ENCODE data around the gene GRM1. TPM values are rescaled to one million over a fixed set of nuclear protein-coding genes. Genes with fewer than 3 reads are reported as not detected.

The GRM1 gene
- polyA plus RNA-seq, 2 of the 4 experiments (the other 2 are of a cell fraction), result 0.04 TPM; not detected in 1

GRCh38 chr6:146111881-146112450 is 83.1 kb downstream of the GRM1 start:
- ChIA-PET POLR2A (no interaction called here), CTCF (no interaction called here)
- FAIRE-seq (no peak), DNase-seq (ENCODE audit: low read depth in 1 of 2, low spot score in 1 of 2) (no peak), ATAC-seq (no peak)
- Histone ChIP-seq H3K4me3 (no peak overlapping the region), H3K4me2 (no peak overlapping the region), H3K4me1 (no peaks in the 10 kb centered on the region), H3K27ac (no peak overlapping the region), H3K9me3 (no peaks in the 10 kb centered on the region)
- TF ChIP-seq MAFK (IDR thresholded peaks at IDR 0.05; ENCODE audit: partially characterized antibody) (no peak), TP53 (CRISPR knock-in tag; IDR thresholded peaks at IDR 0.05) (no peak)
- TF ChIP-seq, protein P1, sequence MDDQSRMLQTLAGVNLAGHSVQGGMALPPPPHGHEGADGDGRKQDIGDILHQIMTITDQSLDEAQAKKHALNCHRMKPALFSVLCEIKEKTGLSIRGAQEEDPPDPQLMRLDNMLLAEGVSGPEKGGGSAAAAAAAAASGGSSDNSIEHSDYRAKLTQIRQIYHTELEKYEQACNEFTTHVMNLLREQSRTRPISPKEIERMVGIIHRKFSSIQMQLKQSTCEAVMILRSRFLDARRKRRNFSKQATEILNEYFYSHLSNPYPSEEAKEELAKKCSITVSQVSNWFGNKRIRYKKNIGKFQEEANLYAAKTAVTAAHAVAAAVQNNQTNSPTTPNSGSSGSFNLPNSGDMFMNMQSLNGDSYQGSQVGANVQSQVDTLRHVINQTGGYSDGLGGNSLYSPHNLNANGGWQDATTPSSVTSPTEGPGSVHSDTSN (IDR thresholded peaks at IDR 0.05), result no peak

- CTCF ChIA-PET, result no interaction called here
- DNase-seq (ENCODE audit: low read depth in 1 of 2, low spot score in 1 of 2), result no peak
These were observed 84.3 kb downstream of the GRM1 start for GRCh38 chr6:146113084-146113623.

DNA sequence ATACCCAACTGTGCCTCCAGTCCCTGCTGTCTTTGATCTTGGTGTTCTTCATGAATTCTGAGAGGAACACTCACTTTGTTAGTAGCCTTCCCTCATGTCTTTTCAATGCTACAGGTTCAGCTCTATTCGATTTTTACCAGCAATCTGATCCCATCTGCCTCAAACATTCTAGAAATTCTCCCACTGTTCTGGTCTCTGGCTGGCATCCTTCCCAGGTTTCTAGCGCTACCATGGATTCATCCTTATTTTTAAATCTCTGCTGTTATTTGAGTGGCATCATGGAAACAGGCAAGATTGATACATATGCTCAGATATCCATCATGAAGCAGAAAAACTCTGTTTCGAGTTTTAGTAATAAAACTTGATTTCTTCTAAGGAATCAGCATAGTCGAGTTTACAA is 94.8 kb downstream of the GRM1 start:
- Histone ChIP-seq H3K4me3 (no peak overlapping the region), H3K9me3 (no peaks in the 10 kb centered on the region), H3K27ac (no peak overlapping the region), H3K4me2 (no peak overlapping the region), H3K4me1 (no peaks in the 10 kb centered on the region)
- CTCF ChIA-PET, result no interaction called here
- POLR2A ChIA-PET, result no interaction called here
- 16% methylated on average over 4 of the region's 4 CpGs for WGBS (ENCODE audit: missing lambda C conversion rate)
- DNase-seq (ENCODE audit: low read depth in 1 of 2, low spot score in 1 of 2) (no peak), ATAC-seq (no peak), FAIRE-seq (no peak)
- TF ChIP-seq E2F6 (IDR thresholded peaks at IDR 0.05; ENCODE audit: borderline replicate concordance, low read depth), result no peak
- TF ChIP-seq KDM1A (IDR thresholded peaks at IDR 0.05; ENCODE audit: low read depth), result no peak
- TF ChIP-seq REST (IDR thresholded peaks at IDR 0.05), result no peak
- no peak for TF ChIP-seq CBX8 (IDR thresholded peaks at IDR 0.05)
- TF ChIP-seq CHD4 (IDR thresholded peaks at IDR 0.05; ENCODE audit: borderline replicate concordance), result no peak
- TF ChIP-seq JUN (IDR thresholded peaks at IDR 0.05), result no peak
- no peak for TF ChIP-seq SREBF2 (IDR thresholded peaks at IDR 0.05)
- no peak for TF ChIP-seq NR3C1 (IDR thresholded peaks at IDR 0.05)
- TF ChIP-seq FOSL2 (IDR thresholded peaks at IDR 0.05), result no peak
- TF ChIP-seq FOSL2 (CRISPR knock-in tag; IDR thresholded peaks at IDR 0.05), result no peak
- TF ChIP-seq CBX2 (IDR thresholded peaks at IDR 0.05; ENCODE audit: borderline replicate concordance, low read depth), result no peak
- TF ChIP-seq, protein P2, sequence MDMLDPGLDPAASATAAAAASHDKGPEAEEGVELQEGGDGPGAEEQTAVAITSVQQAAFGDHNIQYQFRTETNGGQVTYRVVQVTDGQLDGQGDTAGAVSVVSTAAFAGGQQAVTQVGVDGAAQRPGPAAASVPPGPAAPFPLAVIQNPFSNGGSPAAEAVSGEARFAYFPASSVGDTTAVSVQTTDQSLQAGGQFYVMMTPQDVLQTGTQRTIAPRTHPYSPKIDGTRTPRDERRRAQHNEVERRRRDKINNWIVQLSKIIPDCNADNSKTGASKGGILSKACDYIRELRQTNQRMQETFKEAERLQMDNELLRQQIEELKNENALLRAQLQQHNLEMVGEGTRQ (IDR thresholded peaks at IDR 0.05), result no peak

More at GRCh38 chr6:146113084-146113623, 84.3 kb downstream of the GRM1 start:
- H3K4me3 ChIP-seq, result no peak overlapping the region
- TF ChIP-seq HOXA7 (CRISPR knock-in tag; IDR thresholded peaks at IDR 0.05) (no peak), HEYL (CRISPR knock-in tag; IDR thresholded peaks at IDR 0.05) (no peak), MYC (IDR thresholded peaks at IDR 0.05; ENCODE audit: borderline replicate concordance, low read length) (no peak), ESRRA (IDR thresholded peaks at IDR 0.05; ENCODE audit: borderline replicate concordance, low read length) (no peak), HOXB13 (CRISPR knock-in tag; IDR thresholded peaks at IDR 0.05; ENCODE audit: low read depth) (no peak), EHF (CRISPR knock-in tag; IDR thresholded peaks at IDR 0.05) (no peak), JUN (IDR thresholded peaks at IDR 0.05) (no peak), TFCP2L1 (CRISPR knock-in tag; IDR thresholded peaks at IDR 0.05) (no peak), RCOR1 (IDR thresholded peaks at IDR 0.05; ENCODE audit: low read depth, low read length) (no peak), CBX2 (IDR thresholded peaks at IDR 0.05; ENCODE audit: borderline replicate concordance, low read depth) (no peak), CHD2 (IDR thresholded peaks at IDR 0.05; ENCODE audit: low read length, partially characterized antibody) (no peak), CTCF (IDR thresholded peaks at IDR 0.05) (no peak), BCL3 (IDR thresholded peaks at IDR 0.05) (no peak)
- FAIRE-seq (no peak), ATAC-seq (no peak)
- no peak overlapping the region for H3K4me2 ChIP-seq
- 9% methylated on average over 5 of the region's 5 CpGs for WGBS (ENCODE audit: missing lambda C conversion rate)
- POLR2A ChIA-PET, result no interaction called here
- no peak overlapping the region for H3K27ac ChIP-seq
- no peaks in the 10 kb centered on the region for H3K4me1 ChIP-seq
- no peaks in the 10 kb centered on the region for H3K9me3 ChIP-seq

All from A549 (cell line).